Measurements from ENCODE around the gene PHAF1. TPM values are rescaled to one million over a fixed set of nuclear protein-coding genes. Genes with fewer than 3 reads are reported as not detected.

Gene PHAF1
- polyA plus RNA-seq, 1 donor = 14.3 TPM

DNA sequence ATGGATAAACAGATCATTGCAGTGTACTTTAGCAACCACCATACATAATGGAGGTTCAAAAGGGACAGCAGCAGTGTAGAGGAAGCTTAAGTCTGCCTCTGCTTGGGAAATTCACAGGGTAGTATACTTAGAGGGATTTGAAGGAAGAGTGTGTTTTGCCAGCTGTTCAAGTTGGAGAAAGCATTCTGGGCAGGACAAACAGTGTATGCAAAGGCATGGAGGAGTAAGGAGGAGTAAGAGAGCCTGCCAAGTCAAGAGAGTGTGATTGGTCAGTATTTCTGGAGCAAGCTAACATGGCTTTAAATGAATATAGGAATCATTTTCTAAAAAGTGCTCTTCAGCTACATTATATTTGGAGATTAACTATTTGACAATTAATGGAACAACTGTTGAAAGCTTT, 22.9 kb upstream of the PHAF1 start:
- Histone ChIP-seq H3K36me3 (ENCODE audit: control insufficient read depth, insufficient read depth, low read length) (peaks cover 15% of the 10 kb centered on the region), H3K27me3 (ENCODE audit: control insufficient read depth, insufficient read depth, low read length) (no peaks in the 10 kb centered on the region), H3K27ac (ENCODE audit: low read length) (no peak overlapping the region), H3K9me3 (ENCODE audit: control insufficient read depth, low read depth, low read length) (no peaks in the 10 kb centered on the region), H3K4me1 (ENCODE audit: control insufficient read depth, insufficient read depth, low read length) (no peaks in the 10 kb centered on the region), H3K4me3 (ENCODE audit: low read length) (no peak overlapping the region)
- DNase-seq = no peak

DNA sequence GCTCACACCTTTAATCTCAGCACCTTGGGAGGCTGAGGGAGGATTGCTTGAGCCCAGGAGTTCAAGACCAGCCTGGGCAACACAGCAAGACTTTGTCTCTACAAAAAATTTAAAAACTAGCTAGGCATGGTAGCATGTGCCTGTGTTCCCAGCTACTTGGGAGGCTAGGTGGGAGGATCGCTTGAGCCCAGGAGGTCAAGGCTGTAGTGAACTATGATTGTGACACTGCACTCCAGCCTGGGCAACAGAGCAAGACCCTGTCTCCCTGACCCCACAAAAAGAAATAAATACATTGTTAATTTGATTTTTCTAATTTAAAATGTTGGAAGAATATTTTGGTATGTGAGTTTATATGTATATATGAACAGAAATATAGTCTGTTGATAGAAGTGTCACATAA, 22.4 kb upstream of the PHAF1 start:
- Histone ChIP-seq H3K4me3 (ENCODE audit: low read length) (no peak overlapping the region), H3K9me3 (ENCODE audit: control insufficient read depth, low read depth, low read length) (no peaks in the 10 kb centered on the region), H3K27me3 (ENCODE audit: control insufficient read depth, insufficient read depth, low read length) (no peaks in the 10 kb centered on the region), H3K36me3 (ENCODE audit: control insufficient read depth, insufficient read depth, low read length) (peaks cover 13% of the 10 kb centered on the region), H3K4me1 (ENCODE audit: control insufficient read depth, insufficient read depth, low read length) (no peaks in the 10 kb centered on the region), H3K27ac (ENCODE audit: low read length) (no peak overlapping the region)
- no peak for DNase-seq
- no CpG with 5 or more reads among the region's 1 CpG for WGBS (ENCODE audit: insufficient coverage, low lambda C conversion rate)

DNA sequence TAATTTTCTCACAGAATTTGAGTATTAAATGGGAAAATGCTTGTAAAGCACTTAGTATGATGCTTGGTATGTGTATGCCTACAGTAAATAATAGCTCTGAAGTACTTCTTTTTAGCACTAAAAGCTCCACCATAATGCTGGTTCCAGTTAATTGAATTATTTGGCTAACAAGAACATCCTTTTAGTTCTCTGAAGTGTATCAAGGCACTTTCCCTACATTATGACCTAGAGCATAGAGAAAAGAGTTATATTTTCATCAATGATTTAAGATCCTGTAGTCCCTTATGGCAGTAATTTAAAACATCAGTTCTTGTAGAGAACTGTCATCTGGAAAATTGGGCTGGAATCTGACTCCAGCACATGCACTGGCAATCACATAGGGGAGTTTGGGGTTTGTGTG, 21.9 kb upstream of the PHAF1 start:
- no peaks in the 10 kb centered on the region for H3K9me3 ChIP-seq (ENCODE audit: control insufficient read depth, low read depth, low read length)
- H3K36me3 ChIP-seq (ENCODE audit: control insufficient read depth, insufficient read depth, low read length) = peaks cover 12% of the 10 kb centered on the region
- no peak overlapping the region for H3K4me3 ChIP-seq (ENCODE audit: low read length)
- no peaks in the 10 kb centered on the region for H3K27me3 ChIP-seq (ENCODE audit: control insufficient read depth, insufficient read depth, low read length)
- DNase-seq = no peak
- no peak overlapping the region for H3K27ac ChIP-seq (ENCODE audit: low read length)
- no peaks in the 10 kb centered on the region for H3K4me1 ChIP-seq (ENCODE audit: control insufficient read depth, insufficient read depth, low read length)

DNA sequence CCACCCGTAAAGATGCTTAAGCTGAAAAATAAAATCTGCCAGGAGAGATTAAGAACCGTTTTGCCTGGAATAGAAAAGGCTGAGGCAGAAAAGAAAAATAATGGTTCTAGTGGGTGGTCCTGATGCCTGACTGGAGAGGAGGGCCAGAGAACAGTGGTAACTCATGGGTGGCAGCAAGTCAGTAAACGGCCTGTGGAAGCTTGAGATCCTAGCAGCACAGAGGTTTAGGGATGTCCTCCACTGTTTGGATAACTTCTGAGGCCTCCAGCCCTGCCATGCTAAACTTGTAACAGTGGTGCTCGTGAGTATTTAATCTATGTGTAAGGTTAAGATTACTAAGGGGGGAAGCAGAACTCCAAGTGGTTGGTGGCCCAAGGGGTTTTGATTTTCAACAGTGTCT, 21.2 kb upstream of the PHAF1 start:
- H3K36me3 ChIP-seq (ENCODE audit: control insufficient read depth, insufficient read depth, low read length) = peaks cover 7% of the 10 kb centered on the region
- H3K4me3 ChIP-seq (ENCODE audit: low read length) = no peak overlapping the region
- no peak overlapping the region for H3K27ac ChIP-seq (ENCODE audit: low read length)
- no peak for DNase-seq
- WGBS (ENCODE audit: insufficient coverage, low lambda C conversion rate) = 90% methylated on average over 2 of the region's 4 CpGs
- H3K4me1 ChIP-seq (ENCODE audit: control insufficient read depth, insufficient read depth, low read length) = no peaks in the 10 kb centered on the region
- H3K27me3 ChIP-seq (ENCODE audit: control insufficient read depth, insufficient read depth, low read length) = no peaks in the 10 kb centered on the region
- no peaks in the 10 kb centered on the region for H3K9me3 ChIP-seq (ENCODE audit: control insufficient read depth, low read depth, low read length)

DNA sequence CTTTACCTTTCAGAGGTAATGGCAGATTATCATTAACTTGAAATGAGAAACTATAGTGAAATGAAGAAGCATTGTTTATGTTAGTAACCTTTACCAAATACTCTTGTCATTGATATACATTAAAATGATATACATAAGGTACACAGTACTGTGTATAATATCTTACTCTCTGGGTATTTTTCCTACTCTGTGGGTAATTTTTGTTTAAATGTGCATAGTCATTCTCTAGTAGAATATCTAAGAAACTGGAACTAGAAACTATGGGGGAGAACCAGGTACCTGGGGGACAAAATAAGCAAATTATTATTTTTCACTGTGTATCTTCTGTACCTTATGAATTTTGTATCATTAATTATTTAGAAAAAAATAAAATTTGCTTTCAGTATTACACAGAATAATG, 20.6 kb upstream of the PHAF1 start:
- H3K4me1 ChIP-seq (ENCODE audit: control insufficient read depth, insufficient read depth, low read length) = no peaks in the 10 kb centered on the region
- H3K9me3 ChIP-seq (ENCODE audit: control insufficient read depth, low read depth, low read length) = no peaks in the 10 kb centered on the region
- H3K27me3 ChIP-seq (ENCODE audit: control insufficient read depth, insufficient read depth, low read length) = no peaks in the 10 kb centered on the region
- no peak for DNase-seq
- peaks cover 7% of the 10 kb centered on the region for H3K36me3 ChIP-seq (ENCODE audit: control insufficient read depth, insufficient read depth, low read length)
- H3K4me3 ChIP-seq (ENCODE audit: low read length) = no peak overlapping the region
- H3K27ac ChIP-seq (ENCODE audit: low read length) = no peak overlapping the region

DNA sequence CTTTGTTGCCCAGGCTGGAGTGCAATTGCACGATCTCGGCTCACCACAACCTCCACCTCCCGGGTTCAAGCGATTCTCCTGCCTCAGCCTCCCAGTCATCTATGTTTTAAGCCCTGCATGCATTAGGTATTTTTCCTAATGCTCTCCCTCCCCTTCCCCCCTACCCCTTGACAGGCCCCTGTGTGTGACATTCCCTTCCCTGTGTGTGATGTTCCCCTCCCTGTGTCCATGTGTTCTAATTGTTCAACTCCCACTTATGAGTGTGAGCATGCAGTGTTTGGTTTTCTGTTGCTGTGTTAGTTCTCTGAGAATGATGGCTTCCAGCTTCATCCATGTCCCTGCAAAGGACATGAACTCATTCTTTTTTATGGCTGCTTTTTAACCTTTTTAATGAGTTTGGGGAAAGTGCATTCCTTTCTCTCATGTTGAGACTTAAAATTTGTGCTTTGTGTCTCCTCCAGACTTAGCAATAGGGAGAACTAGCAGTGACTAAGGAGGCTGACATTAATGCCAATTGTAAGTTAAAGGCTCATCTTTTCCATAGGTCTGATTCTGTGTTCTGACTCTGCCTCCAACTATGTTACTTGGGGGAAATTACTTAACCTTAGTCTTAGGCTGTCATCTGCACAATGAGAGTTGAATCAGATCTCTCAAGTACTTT, 17.7 kb upstream of the PHAF1 start:
- Histone ChIP-seq H3K9me3 (ENCODE audit: control insufficient read depth, low read depth, low read length) (no peaks in the 10 kb centered on the region), H3K4me3 (ENCODE audit: low read length) (no peak overlapping the region), H3K36me3 (ENCODE audit: control insufficient read depth, insufficient read depth, low read length) (peaks cover 7% of the 10 kb centered on the region), H3K27me3 (ENCODE audit: control insufficient read depth, insufficient read depth, low read length) (no peaks in the 10 kb centered on the region), H3K4me1 (ENCODE audit: control insufficient read depth, insufficient read depth, low read length) (no peaks in the 10 kb centered on the region), H3K27ac (ENCODE audit: low read length) (no peak overlapping the region)
- no CpG with 5 or more reads among the region's 4 CpGs for WGBS (ENCODE audit: insufficient coverage, low lambda C conversion rate)
- DNase-seq = no peak

DNA sequence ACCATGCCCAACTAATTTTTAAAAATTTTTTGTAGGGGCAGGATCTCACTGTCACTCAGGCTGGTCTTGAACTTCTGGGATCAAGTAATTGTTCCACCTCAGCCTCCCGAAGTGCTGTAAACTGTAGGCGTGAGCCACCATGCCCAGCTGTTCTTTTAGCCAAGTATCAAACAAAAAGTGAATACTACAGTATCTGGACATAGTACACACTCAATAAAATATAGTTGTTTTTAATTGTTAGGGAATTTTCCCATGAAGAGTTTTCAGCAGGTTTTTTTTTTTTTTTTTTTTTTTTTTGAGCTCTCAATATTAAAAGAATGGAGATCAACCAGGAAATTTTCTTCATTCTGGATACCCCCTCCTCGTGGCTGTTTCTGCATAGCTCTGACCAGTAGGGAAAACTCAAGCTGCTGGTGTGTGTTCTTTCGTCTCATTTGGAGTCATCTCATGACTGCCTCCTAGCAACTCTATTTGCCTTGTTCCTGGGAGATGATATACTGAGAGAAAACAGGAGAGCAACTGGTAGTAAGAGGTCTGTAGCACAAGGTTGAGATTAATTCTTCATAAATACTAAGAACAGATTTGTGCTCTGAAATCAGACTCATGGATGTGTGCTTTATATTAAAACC, 16.5 kb upstream of the PHAF1 start:
- WGBS (ENCODE audit: insufficient coverage, low lambda C conversion rate) = no CpG with 5 or more reads among the region's 4 CpGs
- Histone ChIP-seq H3K27me3 (ENCODE audit: control insufficient read depth, insufficient read depth, low read length) (no peaks in the 10 kb centered on the region), H3K36me3 (ENCODE audit: control insufficient read depth, insufficient read depth, low read length) (peaks cover 7% of the 10 kb centered on the region), H3K4me3 (ENCODE audit: low read length) (no peak overlapping the region), H3K4me1 (ENCODE audit: control insufficient read depth, insufficient read depth, low read length) (no peaks in the 10 kb centered on the region), H3K27ac (ENCODE audit: low read length) (no peak overlapping the region), H3K9me3 (ENCODE audit: control insufficient read depth, low read depth, low read length) (no peaks in the 10 kb centered on the region)
- no peak for DNase-seq

DNA sequence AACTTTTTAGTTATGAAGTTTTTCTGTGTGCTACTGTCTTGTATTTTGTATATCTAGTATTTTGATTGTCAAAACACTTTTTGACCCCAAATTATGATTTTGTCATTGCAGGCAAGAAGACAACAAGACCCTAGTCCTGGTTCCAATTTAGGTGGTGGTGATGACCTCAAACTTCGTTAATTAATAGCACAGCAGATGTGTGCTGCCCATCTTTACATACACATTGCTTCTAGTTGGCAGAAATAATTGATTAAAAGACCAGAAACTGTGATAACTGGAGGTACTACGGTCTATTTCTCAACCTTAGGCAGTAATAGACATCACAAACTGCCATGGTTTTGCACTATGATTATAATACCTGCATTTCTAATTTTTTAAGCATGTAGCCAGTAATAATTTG, 11.1 kb upstream of the PHAF1 start:
- Histone ChIP-seq H3K27me3 (ENCODE audit: control insufficient read depth, insufficient read depth, low read length) (no peaks in the 10 kb centered on the region), H3K27ac (ENCODE audit: low read length) (no peak overlapping the region), H3K9me3 (ENCODE audit: control insufficient read depth, low read depth, low read length) (no peaks in the 10 kb centered on the region), H3K4me3 (ENCODE audit: low read length) (no peak overlapping the region), H3K36me3 (ENCODE audit: control insufficient read depth, insufficient read depth, low read length) (peaks cover 6% of the 10 kb centered on the region), H3K4me1 (ENCODE audit: control insufficient read depth, insufficient read depth, low read length) (no peaks in the 10 kb centered on the region)
- WGBS (ENCODE audit: insufficient coverage, low lambda C conversion rate) = no CpG with 5 or more reads among the region's 2 CpGs
- no peak for DNase-seq

DNA sequence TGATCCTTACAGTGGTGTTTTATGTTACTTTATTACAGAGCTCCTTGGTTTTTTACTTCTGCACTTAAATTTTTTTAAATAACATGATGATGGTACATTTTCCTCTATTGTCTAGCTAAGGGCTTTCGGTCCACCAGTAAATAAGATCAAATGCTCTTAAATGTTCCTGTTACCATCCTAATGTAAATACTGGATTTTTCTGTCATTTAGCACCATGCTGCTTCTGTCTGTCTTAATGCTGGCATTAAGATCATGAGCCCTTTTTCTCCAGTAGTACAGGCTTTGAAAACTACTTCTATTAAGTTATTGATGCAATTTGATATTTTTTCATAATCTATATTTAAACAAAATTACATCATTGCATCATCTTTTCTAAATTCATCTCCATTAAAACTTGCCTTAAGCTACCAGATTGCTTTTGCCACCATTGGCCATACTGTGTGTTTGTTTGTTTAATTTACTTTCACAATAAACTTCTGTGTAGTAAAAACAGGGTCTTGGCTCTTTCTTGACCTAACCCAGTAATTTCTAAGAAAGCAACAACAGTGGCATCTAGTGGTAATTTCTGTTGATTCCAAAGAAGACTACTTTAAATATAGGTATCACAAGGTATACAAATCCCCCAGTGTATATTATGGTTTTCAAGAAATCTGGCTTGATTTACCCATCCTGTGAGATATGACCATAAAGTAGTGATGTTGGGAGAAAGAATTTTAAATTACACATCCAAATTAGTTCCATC, 9.0 kb upstream of the PHAF1 start:
- peak in 1 of 2 donors; percentile 17 for DNase-seq
- no CpG with 5 or more reads among the region's 1 CpG for WGBS (ENCODE audit: insufficient coverage, low lambda C conversion rate)

DNA sequence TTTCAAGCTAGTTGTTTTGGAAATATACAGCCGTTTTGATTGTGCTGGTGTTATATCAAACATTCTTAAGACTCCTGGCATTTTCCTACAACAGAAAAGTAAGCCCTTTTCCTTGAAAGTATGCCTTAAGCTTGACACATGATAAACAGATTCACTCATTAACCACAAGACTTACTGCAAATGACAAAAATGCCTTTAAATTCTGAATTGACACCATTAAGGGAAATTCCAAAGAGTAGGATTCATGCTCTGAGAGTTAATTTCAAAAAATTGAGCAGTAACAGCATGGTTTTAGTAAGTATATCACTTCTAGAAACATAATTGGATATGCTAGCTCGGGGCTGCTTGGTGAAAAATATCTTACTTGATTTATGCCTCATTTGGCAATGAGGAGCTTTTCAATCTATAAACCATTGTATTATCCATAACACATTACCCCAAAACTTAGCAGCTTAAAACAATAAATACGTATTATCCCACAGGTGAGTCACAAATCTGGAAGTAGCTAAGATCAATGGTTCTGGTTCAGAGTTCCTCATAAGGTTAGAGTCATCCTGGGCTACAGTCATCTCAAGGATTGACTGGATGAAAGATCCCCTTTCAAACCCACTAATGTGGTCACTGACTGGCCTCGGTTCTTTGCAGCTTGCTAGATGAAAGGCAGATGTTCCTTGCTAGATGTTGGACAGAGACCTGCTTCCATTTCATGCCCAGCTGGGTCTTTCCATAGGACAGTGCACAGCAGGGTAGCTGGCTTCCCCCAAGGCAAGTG, 8.2 kb upstream of the PHAF1 start:
- DNase-seq = no peak
- H3K9me3 ChIP-seq (ENCODE audit: control insufficient read depth, low read depth, low read length) = no peaks in the 10 kb centered on the region
- 86% methylated on average over 1 of the region's 4 CpGs for WGBS (ENCODE audit: insufficient coverage, low lambda C conversion rate)
- H3K4me3 ChIP-seq (ENCODE audit: low read length) = no peak overlapping the region
- H3K4me1 ChIP-seq (ENCODE audit: control insufficient read depth, insufficient read depth, low read length) = no peaks in the 10 kb centered on the region
- no peaks in the 10 kb centered on the region for H3K27me3 ChIP-seq (ENCODE audit: control insufficient read depth, insufficient read depth, low read length)
- H3K27ac ChIP-seq (ENCODE audit: low read length) = no peak overlapping the region
- peaks cover 3% of the 10 kb centered on the region for H3K36me3 ChIP-seq (ENCODE audit: control insufficient read depth, insufficient read depth, low read length)

More for the DNA sequence above, 9.0 kb upstream of the PHAF1 start:
- Histone ChIP-seq H3K9me3 (ENCODE audit: control insufficient read depth, low read depth, low read length) (no peaks in the 10 kb centered on the region), H3K27me3 (ENCODE audit: control insufficient read depth, insufficient read depth, low read length) (no peaks in the 10 kb centered on the region), H3K27ac (ENCODE audit: low read length) (no peak overlapping the region), H3K4me3 (ENCODE audit: low read length) (no peak overlapping the region), H3K4me1 (ENCODE audit: control insufficient read depth, insufficient read depth, low read length) (no peaks in the 10 kb centered on the region), H3K36me3 (ENCODE audit: control insufficient read depth, insufficient read depth, low read length) (peaks cover 3% of the 10 kb centered on the region)
